NCI-H2107 treated with DMSO at 0.1 percent for 48 hours (cell line): Measurements from ENCODE around the gene ZWILCH.
A peak's percentile ranks its signal among the peaks of the same experiment; 100 is the strongest.
"Not testable (repeated sequence)": the region's sequence is repeated elsewhere in the genome, so short reads cannot be mapped to it uniquely, and the experiment has no call there.

ENCODE experiments used
- DNase-seq: peaks from one replicate; lab custom pipeline; 2025; ENCODE audit not compliant: unreplicated experiment; lab: John Stamatoyannopoulos, UW

Gene ZWILCH

GRCh38 chr15:66504563-66505429 lies at the start of gene ZWILCH, which contains the start of gene RPL4:
Gene ZWILCH, plus strand, starts transcription at chr15:66505326. Its CDS starts 13 bp downstream, at chr15:66505339.
Gene RPL4, minus strand, starts transcription at chr15:66504855. Its CDS starts 65 bp downstream, at chr15:66504790.
- peak; percentile 59 for DNase-seq

DNA sequence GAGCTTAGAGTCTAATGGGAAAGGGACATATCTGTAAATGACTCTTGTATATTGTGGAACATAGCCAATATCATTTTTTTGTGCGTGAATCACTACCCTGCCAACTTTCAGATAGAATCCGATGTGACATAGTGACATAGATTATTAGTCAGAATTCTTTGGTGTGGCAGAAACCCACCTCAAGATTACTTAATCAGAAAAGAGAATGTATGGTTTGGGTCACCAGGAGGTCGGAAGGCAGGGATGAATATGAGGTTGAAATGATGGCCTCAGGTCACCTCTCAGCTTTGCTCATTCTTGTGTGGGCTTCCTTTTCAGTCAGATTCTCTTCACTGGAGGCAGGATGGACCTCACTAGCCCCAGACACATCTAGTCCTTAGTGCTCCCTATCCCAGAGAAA lies 48.9 kb upstream of the ZWILCH start:
- DNase-seq: no peak

GRCh38 chr15:66459818-66460615 lies 45.1 kb upstream of the ZWILCH start:
- DNase-seq: no peak

GRCh38 chr15:66461294-66461693 lies 43.8 kb upstream of the ZWILCH start:
- not testable (repeated sequence) for DNase-seq

DNA sequence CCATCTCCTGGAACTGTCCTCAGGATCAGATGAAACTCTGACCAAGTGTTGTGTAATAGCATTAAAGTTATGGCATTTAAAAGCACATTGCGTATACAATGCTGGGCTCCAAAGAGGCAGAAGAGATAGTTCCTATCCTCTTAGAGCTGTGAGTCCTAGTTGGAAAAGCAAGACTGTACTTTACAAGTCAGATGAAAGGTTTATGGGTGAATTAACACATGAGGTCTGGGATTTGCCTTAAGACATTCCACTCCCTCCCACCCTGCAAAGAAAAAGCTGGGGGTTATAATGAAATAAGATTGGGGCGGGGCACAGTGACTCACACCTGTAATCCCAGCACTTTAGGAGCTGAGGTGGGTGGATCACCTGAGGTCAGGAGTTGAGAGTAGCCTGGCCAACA lies 43.2 kb upstream of the ZWILCH start:
- no peak for DNase-seq

DNA sequence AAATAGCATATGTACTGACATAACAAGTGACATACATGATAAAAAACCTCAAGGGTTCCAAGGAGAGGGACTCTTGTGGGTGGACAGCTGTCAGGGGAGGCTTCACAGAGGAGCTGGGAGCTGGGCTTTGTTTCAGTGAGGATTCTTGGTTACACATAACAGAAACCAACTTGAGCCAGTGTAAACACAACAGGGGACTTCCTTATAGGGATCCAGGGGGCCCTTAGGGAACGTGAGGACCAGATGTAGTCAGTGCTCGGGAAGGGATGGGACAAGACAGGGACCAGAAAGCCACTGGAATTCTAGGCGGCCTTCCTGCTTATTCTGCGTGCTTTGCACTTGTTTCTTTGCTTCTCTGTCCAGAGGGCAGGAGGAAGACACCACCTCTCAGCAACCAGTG lies 42.5 kb upstream of the ZWILCH start:
- DNase-seq: no peak

- not testable (repeated sequence) for DNase-seq
Observed at GRCh38 chr15:66465294-66465693, 39.8 kb upstream of the ZWILCH start.

GRCh38 chr15:66467162-66468040 lies 37.7 kb upstream of the ZWILCH start:
- not testable (repeated sequence) for DNase-seq

DNA sequence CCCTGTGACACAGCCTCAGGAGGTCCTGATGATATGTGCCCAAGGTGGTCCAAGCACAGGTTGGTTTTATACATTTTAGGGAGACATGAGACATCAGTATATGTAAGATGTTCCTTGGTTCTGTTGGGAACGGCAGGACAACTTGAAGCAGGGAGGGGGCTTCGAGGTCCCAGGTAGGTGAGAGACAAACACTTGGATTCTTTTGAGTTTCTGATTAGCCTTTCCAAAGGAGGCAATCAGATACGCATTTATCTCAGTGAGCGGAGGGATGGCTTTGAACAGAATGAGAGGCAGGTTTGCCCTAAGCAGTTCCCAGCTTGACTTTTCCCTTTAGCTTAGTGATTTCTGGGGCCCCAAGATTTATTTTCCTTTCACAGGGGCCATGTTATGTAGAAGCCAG lies 34.3 kb upstream of the ZWILCH start:
- not testable (repeated sequence) for DNase-seq

- DNase-seq: no peak
Observed at GRCh38 chr15:66472176-66472999, 32.7 kb upstream of the ZWILCH start.

GRCh38 chr15:66474135-66474534 lies 31.0 kb upstream of the ZWILCH start:
- DNase-seq: no peak

DNA sequence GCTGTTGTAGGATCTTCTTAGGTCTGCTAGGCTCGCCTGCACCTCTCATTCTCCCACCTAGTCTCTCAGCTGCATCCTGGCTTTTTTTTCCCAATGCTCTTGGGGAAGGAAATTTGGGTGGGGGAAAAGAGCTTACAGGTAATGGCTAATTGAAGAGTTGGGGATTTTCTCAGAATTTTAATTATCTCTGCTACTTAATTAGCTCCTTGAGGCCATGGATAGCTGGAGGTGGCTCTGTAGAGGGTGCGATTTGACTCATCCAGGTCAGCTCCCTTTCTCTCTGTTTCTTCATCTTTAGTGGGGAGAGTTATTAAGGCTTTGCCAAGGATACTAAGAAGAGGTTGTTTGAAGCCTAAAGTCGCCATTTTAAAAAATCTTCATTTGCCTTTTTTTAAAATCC lies 30.2 kb upstream of the ZWILCH start:
- DNase-seq: no peak

DNA sequence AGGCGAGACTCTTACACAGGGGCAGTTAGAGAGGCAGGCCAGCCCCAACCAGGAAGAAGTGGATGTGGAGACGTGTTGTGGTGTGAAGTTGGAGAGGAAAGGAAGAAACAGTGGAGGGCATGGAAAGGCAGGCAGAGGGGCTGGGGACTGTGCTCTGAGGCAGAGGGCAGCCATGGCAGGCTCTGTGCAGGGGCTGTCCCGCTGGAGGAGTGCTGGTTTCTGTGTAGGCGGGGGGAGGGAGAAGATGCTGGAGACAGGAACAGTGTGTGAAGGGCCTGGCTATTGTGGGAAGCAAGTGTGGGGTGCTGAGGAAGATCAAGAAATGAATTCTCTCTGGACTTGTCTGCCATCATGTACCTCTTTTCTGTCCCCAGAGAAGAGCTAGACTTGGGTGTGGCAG lies 28.6 kb upstream of the ZWILCH start:
- no peak for DNase-seq

DNA sequence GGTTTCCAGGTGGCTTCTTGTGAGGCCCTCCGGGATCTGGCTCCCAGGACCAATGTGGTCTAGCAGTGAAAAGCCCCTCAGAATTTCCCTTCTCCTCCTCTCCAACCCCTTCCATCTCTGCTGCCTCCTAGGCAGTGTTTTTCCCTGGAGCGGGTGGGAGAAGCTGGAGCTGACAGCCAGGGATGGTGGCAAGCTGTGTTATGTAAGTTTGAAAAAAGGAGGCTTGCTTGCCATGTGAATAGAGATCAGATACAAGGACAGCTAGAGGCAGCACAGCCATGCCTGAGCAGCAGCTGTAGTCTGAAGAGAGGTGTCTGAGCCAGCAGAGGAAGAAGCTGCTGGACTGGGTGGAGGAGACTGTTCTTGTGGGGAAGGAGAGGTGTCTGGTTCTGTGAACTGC lies 28.1 kb upstream of the ZWILCH start:
- DNase-seq: no peak

GRCh38 chr15:66480267-66480666 lies 24.9 kb upstream of the ZWILCH start:
- no peak for DNase-seq

DNA sequence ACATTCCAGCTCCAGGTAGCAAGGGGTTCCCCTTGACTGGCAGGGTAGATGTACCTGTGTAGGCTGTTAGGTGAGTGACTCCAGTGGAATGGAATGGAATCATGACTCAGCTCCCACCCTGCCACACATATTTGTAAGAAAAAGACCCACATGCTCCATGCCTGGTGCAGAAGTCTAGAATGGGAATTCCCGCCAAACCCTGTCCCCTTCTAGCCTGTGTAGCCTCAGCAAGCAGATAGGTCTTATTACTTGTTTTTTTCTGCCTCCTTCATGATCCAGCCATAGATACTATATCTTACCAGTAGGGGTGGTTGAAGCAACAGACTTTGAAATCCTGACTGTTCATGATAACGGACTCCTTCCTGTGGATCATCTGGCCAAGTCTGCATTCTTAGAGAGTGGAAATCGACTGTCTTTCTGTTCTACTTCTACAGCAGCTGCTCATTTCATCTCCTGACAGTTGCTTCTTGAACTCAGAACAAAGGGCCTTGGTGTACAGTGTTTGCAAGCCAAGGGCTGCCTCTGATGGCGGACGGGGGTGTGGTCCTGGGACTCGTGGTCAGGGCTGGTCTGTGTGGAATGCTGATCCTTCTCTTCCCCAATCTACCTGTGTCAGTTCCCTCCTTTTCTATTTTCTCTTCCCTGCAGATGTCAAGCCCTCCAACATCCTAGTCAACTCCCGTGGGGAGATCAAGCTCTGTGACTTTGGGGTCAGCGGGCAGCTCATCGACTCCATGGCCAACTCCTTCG lies 23.8 kb upstream of the ZWILCH start:
- no peak for DNase-seq

DNA sequence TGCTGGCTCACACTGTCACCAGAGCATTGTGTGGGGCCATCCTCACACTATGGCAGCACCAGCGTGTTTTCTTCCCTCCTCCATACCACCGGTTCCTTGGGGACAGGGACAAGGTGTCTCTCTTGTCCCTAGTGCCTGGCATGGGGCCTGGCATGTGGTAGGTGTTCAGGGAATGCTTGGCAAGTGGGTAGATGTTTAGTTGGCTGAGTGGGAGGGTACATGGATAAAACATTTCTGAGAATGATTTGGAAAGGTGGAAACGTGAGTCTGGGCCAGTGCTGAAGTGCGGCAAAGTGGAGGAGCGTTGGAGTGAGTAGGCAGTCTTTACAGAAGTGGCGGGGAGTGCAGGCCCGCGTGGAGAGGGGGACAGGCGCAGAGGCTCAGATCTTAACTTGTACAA lies 22.6 kb upstream of the ZWILCH start:
- DNase-seq: no peak

DNA sequence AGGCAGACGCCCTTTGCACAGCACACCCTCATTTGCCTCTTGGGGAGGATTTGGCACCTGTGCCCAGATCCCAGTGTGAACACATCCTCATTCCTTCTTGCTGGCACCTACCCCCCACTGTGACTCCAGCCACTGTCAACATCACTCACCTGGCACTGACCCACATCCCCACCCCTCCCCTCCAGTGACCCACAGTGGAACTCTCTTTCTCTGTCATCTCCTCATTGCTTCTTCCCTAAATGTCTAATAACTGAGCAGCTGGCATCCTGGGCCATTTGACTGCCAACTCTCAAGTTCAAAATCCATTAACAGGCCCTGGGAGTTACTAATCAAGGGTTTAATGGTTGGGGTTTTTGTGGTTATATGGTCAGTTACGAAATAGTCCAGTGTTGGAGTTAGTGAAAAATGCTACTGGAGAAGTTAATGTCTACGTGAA lies 22.0 kb upstream of the ZWILCH start:
- no peak for DNase-seq

GRCh38 chr15:66484539-66485112 lies 20.5 kb upstream of the ZWILCH start:
- DNase-seq: no peak
